MCF 10A (cell line): ENCODE measurements around the gene LTB4R2. TPM values are rescaled to one million over a fixed set of nuclear protein-coding genes. Genes with fewer than 3 reads are reported as not detected.

Experiments used
- BruUV-seq: library from RNA; stranded (reverse); fragments of 400-500 nt; replicated peaks from 2 replicates; lab custom pipeline; 2021; lab: Mats Ljungman, UMichigan
- CTCF ChIA-PET: fragments of 300-600 bp; sonication (Branson Sonifier 250); formaldehyde crosslinking; extraction: SDS; loops from one replicate; lab custom pipeline; 2021; ENCODE audit warnings: antibody characterized with exemption, inconsistent platforms; lab: Yijun Ruan, JAX
- POLR2A ChIA-PET: fragments of 300-600, 350-650 bp; sonication (Branson Sonifier 250); formaldehyde crosslinking; extraction: SDS; loops from one replicate; lab custom pipeline; 2020; ENCODE audit warnings: antibody characterized with exemption, inconsistent platforms; lab: Yijun Ruan, JAX
- DNase-seq: peaks from one replicate; pipeline ENCODE4 v3.0.0-alpha.2; 2018; ENCODE audit not compliant: unreplicated experiment
- H3K27ac Mint-ChIP-seq: one replicate; pipeline ENCODE4 v1.8.0; 2022; ENCODE audit warnings: mild to moderate bottlenecking, low read depth, mixed read lengths; ENCODE audit not compliant: unreplicated experiment
- H3K27me3 Mint-ChIP-seq: one replicate; pipeline ENCODE4 v1.8.0; 2022; ENCODE audit warnings: mixed read lengths; ENCODE audit not compliant: insufficient read depth, unreplicated experiment
- H3K36me3 Mint-ChIP-seq: one replicate; pipeline ENCODE4 v1.8.0; 2022; ENCODE audit warnings: mild to moderate bottlenecking, moderate library complexity, mixed read lengths; ENCODE audit not compliant: insufficient read depth, unreplicated experiment
- H3K4me1 Mint-ChIP-seq: one replicate; pipeline ENCODE4 v1.8.0; 2022; ENCODE audit warnings: mixed read lengths; ENCODE audit not compliant: insufficient read depth, unreplicated experiment
- H3K4me3 Mint-ChIP-seq: one replicate; pipeline ENCODE4 v1.8.0; 2022; ENCODE audit warnings: mild to moderate bottlenecking, moderate library complexity, mixed read lengths; ENCODE audit not compliant: unreplicated experiment
- H3K9me3 Mint-ChIP-seq: one replicate; pipeline ENCODE4 v1.8.0; 2022; ENCODE audit warnings: mixed read lengths; ENCODE audit not compliant: unreplicated experiment
- CTCF ChIP-seq: fragments of 200-600 bp; IDR thresholded peaks from one replicate; pipeline ENCODE4 v1.8.0; 2022; ENCODE audit warnings: antibody characterized with exemption, mild to moderate bottlenecking; ENCODE audit not compliant: unreplicated experiment
- intact Hi-C: fragments of 100-400 bp; cut with micrococcal nuclease; formaldehyde crosslinking; loops from 2 replicates; pipeline ENCODE4 v1.14.1; 2022
- total RNA-seq: library from RNA; stranded (reverse); gene quantifications from 2 replicates; pipeline ENCODE4 v1.2.3, GENCODE V29; 2022

LTB4R2 gene
- total RNA-seq, 1 experiment from 2014 or later: 21.7 TPM

GRCh38 chr14:24264298-24264697 lies 45.6 kb upstream of the LTB4R2 start:
- ChIA-PET CTCF (interaction anchor here (0.6 to 32.3 kb wide), 7 partner anchors 11 to 704 kb away, joined by 3 to 457 read pairs (median 5); partner anchors contain the start of genes CIDEB, DHRS1, NOP9 and TINF2), POLR2A (interaction anchor here (0.6 to 7.2 kb wide), 16 partner anchors 10 to 150 kb away, joined by 3 to 62 read pairs (median 4); partner anchors contain the start of genes CIDEB, DCAF11, DHRS1 and NOP9)
- no TSS peak for BruUV-seq
- H3K27me3 Mint-ChIP-seq: no peaks in the 10 kb centered on the region
- H3K36me3 Mint-ChIP-seq: peaks cover 25% of the 10 kb centered on the region
- H3K4me1 Mint-ChIP-seq: peaks cover 48% of the 10 kb centered on the region
- peak; percentile 87 for DNase-seq
- H3K4me3 Mint-ChIP-seq: no peak overlapping the region
- no peak for TF ChIP-seq CTCF
- no peaks in the 10 kb centered on the region for H3K9me3 Mint-ChIP-seq
- H3K27ac Mint-ChIP-seq: peak overlapping the region; percentile 83
- intact Hi-C loops: no loop called here

DNA sequence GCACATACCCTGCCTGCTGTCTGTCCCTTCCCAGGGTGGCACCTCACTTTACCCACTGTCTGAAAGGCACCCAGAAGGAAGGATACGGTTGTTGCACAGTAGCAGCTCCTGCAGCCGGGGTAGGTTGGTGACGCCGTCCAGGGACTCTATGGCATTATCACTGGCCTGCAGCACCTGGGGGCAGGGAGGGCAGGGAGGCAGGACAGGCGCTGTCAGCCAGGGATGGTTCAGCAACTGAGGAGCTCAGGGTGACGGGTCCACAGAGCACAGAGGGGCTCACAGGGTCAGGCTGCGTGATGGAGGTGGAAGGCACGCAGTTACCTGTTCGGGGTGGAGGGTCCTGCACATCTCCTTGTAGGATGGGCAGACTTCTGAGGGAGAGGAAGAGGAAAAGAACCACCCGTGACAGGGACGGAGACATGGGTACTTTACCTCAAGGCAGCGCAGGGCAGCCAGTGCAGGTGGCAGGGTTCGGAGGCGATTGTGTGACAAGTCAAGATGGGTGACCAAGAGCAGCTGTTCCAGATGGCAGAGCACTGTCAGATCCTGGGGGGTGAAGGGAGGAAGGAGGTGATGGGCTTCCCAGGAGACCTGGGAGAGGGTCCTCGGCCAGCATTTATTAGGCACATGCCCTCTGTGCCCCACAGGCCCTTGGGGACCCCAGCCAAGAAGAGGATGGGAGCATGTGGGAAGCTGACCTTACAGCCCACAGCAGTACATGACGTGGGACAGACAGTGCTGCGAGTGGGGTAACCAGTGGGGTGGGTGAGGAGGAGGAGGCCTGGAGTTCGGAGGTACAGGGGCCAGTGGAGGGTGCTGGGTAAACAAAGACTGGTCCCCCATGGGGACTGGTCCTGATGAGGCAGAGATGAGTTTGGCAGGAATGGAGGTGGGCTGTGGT lies 43.3 kb upstream of the LTB4R2 start:
- Mint-ChIP-seq H3K27ac (no peak overlapping the region), H3K9me3 (no peaks in the 10 kb centered on the region), H3K36me3 (peaks cover 25% of the 10 kb centered on the region), H3K4me1 (peaks cover 37% of the 10 kb centered on the region), H3K4me3 (no peak overlapping the region), H3K27me3 (no peaks in the 10 kb centered on the region)
- ChIA-PET CTCF (interaction anchor here (0.7 to 32.3 kb wide), 5 partner anchors 16 to 67 kb away, joined by 3 to 457 read pairs (median 23); partner anchors contain the start of genes CIDEB, DHRS1, NOP9 and TINF2), POLR2A (interaction anchor here (0.6 to 7.2 kb wide), 5 partner anchors 8 to 31 kb away, joined by 3 to 62 read pairs (median 4); partner anchors contain the start of genes DHRS1, NOP9 and TINF2)
- intact Hi-C loops: no loop called here
- TF ChIP-seq CTCF: no peak
- no peak for DNase-seq
- BruUV-seq: no TSS peak

GRCh38 chr14:24267516-24267915 lies 42.4 kb upstream of the LTB4R2 start:
- H3K27ac Mint-ChIP-seq: no peak overlapping the region
- no peak for DNase-seq
- H3K9me3 Mint-ChIP-seq: no peaks in the 10 kb centered on the region
- TF ChIP-seq CTCF: no peak
- BruUV-seq: no TSS peak
- H3K36me3 Mint-ChIP-seq: peaks cover 22% of the 10 kb centered on the region
- H3K27me3 Mint-ChIP-seq: no peaks in the 10 kb centered on the region
- no peak overlapping the region for H3K4me3 Mint-ChIP-seq
- peaks cover 44% of the 10 kb centered on the region for H3K4me1 Mint-ChIP-seq
- intact Hi-C loops: no loop called here
- ChIA-PET CTCF (interaction anchor here (0.6 to 32.3 kb wide), 5 partner anchors 24 to 1986 kb away, joined by 4 to 457 read pairs (median 43); partner anchors contain the start of genes CIDEB, DHRS1, LTB4R2 and NOP9), POLR2A (interaction anchor here (1.2 to 9.2 kb wide), 3 partner anchors 15 to 30 kb away, joined by 3 to 115 read pairs (median 62); partner anchors contain the start of genes DHRS1 and NOP9)

- H3K27ac Mint-ChIP-seq: no peak overlapping the region
- no peaks in the 10 kb centered on the region for H3K9me3 Mint-ChIP-seq
- H3K4me3 Mint-ChIP-seq: no peak overlapping the region
- H3K4me1 Mint-ChIP-seq: peaks cover 44% of the 10 kb centered on the region
- DNase-seq: no peak
- no peak for TF ChIP-seq CTCF
- CTCF ChIA-PET: interaction anchor here (1.2 to 32.3 kb wide), 5 partner anchors 22 to 39 kb away, joined by 4 to 457 read pairs (median 43); partner anchors contain the start of genes CIDEB, DHRS1, LTB4R2 and NOP9
- intact Hi-C loops: no loop called here
- H3K36me3 Mint-ChIP-seq: peaks cover 24% of the 10 kb centered on the region
- no peaks in the 10 kb centered on the region for H3K27me3 Mint-ChIP-seq
- no TSS peak for BruUV-seq
- POLR2A ChIA-PET: interaction anchor here (1.2 to 9.5 kb wide), 4 partner anchors 15 to 32 kb away, joined by 3 to 146 read pairs (median 128); partner anchors contain the start of genes DHRS1, NOP9 and TINF2
These were observed 41.7 kb upstream of the LTB4R2 start for GRCh38 chr14:24268225-24268624.
